ENCODE data around the gene APOBEC3C. TPM values are rescaled to one million over a fixed set of nuclear protein-coding genes. Genes with fewer than 3 reads are reported as not detected.
A peak's percentile ranks its signal among the peaks of the same experiment; 100 is the strongest.
"Not testable (repeated sequence)": the region's sequence is repeated elsewhere in the genome, so short reads cannot be mapped to it uniquely, and the experiment has no call there.

APOBEC3C gene
- polyA plus RNA-seq, 1 donor from 2014 or later, result 268 TPM

GRCh38 chr22:38996105-38996504, 18.0 kb upstream of the APOBEC3C start:
- H3K27ac Mint-ChIP-seq, result no peak overlapping the region
- H3K4me1 Mint-ChIP-seq, result peaks cover 0 to 15% (median 6%) of the 10 kb centered on the region in 3 donors
- H3K9me3 Mint-ChIP-seq, result peaks cover 0 to 5% (median 4%) of the 10 kb centered on the region in 3 donors
- H3K36me3 Mint-ChIP-seq, result peaks cover 3% of the 10 kb centered on the region
- no peak overlapping the region for H3K4me3 Mint-ChIP-seq
- H3K27me3 Mint-ChIP-seq, result peaks cover 14% of the 10 kb centered on the region

GRCh38 chr22:38997518-38997917, 16.5 kb upstream of the APOBEC3C start:
- Mint-ChIP-seq H3K36me3 (peaks cover 3% of the 10 kb centered on the region), H3K27ac (no peak overlapping the region), H3K27me3 (peaks cover 14% of the 10 kb centered on the region)

GRCh38 chr22:39003165-39003638, 10.9 kb upstream of the APOBEC3C start:
- peak overlapping the region; percentile 35 to 48 (median 39) for H3K27ac Mint-ChIP-seq
- H3K9me3 Mint-ChIP-seq, result peaks cover 0 to 2% (median under 1%) of the 10 kb centered on the region in 3 donors
- H3K27me3 Mint-ChIP-seq, result peaks cover 2% of the 10 kb centered on the region
- no peaks in the 10 kb centered on the region for H3K36me3 Mint-ChIP-seq
- H3K4me3 Mint-ChIP-seq, result peak overlapping the region in 1 of 4 donors; percentile 90
- H3K4me1 Mint-ChIP-seq, result peaks cover 9 to 19% (median 11%) of the 10 kb centered on the region in 3 donors

More at GRCh38 chr22:38997518-38997917, 16.5 kb upstream of the APOBEC3C start:
- Mint-ChIP-seq H3K9me3 (peaks cover 0 to 5% (median 4%) of the 10 kb centered on the region in 3 donors), H3K4me1 (peaks cover 0 to 15% (median 6%) of the 10 kb centered on the region in 3 donors), H3K4me3 (no peak overlapping the region)

GRCh38 chr22:39007177-39007576, 6.9 kb upstream of the APOBEC3C start:
- Mint-ChIP-seq H3K4me3 (peak overlapping the region in 1 of 4 donors; percentile 45), H3K27me3 (no peaks in the 10 kb centered on the region), H3K36me3 (no peaks in the 10 kb centered on the region), H3K27ac (peak overlapping the region in 1 of 3 donors; percentile 59), H3K4me1 (peaks cover 9 to 22% (median 15%) of the 10 kb centered on the region in 3 donors), H3K9me3 (no peaks in the 10 kb centered on the region)

GRCh38 chr22:39008271-39008850, 5.7 kb upstream of the APOBEC3C start:
- peak overlapping the region in 1 of 4 donors; percentile 45 for H3K4me3 Mint-ChIP-seq
- H3K9me3 Mint-ChIP-seq, H3K36me3 Mint-ChIP-seq, H3K27me3 Mint-ChIP-seq, H3K27ac Mint-ChIP-seq: not testable (repeated sequence)
- peaks cover 4 to 19% (median 15%) of the 10 kb centered on the region in 3 donors for H3K4me1 Mint-ChIP-seq

- peak overlapping the region in 1 of 4 donors; percentile 11 for H3K4me3 Mint-ChIP-seq
- H3K4me1 Mint-ChIP-seq, result peaks cover 12 to 28% (median 17%) of the 10 kb centered on the region in 3 donors
- H3K9me3 Mint-ChIP-seq, result no peaks in the 10 kb centered on the region
These were observed 3.1 kb upstream of the APOBEC3C start for GRCh38 chr22:39010946-39011345.

GRCh38 chr22:39012533-39013511, 1.2 kb upstream of the APOBEC3C start:
- H3K4me3 Mint-ChIP-seq, result peak overlapping the region; percentile 49 to 87 (median 66)
- peaks cover 3% of the 10 kb centered on the region for H3K36me3 Mint-ChIP-seq
- H3K27ac Mint-ChIP-seq, result peak overlapping the region; percentile 21 to 93 (median 31)
- no peaks in the 10 kb centered on the region for H3K9me3 Mint-ChIP-seq
- peaks cover 16 to 25% (median 23%) of the 10 kb centered on the region in 3 donors for H3K4me1 Mint-ChIP-seq
- H3K27me3 Mint-ChIP-seq, result no peaks in the 10 kb centered on the region

More at GRCh38 chr22:39010946-39011345, 3.1 kb upstream of the APOBEC3C start:
- H3K36me3 Mint-ChIP-seq, result no peaks in the 10 kb centered on the region
- peak overlapping the region in 2 of 3 donors; percentile 67 to 76 for H3K27ac Mint-ChIP-seq
- H3K27me3 Mint-ChIP-seq, result no peaks in the 10 kb centered on the region

GRCh38 chr22:39013561-39013941, 506 bp upstream of the APOBEC3C start:
- Mint-ChIP-seq H3K27ac (peak overlapping the region; percentile 76 to 95 (median 84)), H3K4me3 (peak overlapping the region; percentile 96 to 99 (median 98)), H3K4me1 (peaks cover 16 to 22% (median 18%) of the 10 kb centered on the region in 3 donors)
- H3K36me3 Mint-ChIP-seq, H3K9me3 Mint-ChIP-seq, H3K27me3 Mint-ChIP-seq: not testable (repeated sequence)

GRCh38 chr22:39014723-39015121, 665 bp downstream of the APOBEC3C start:
- H3K4me1 Mint-ChIP-seq, result peaks cover 16 to 22% (median 22%) of the 10 kb centered on the region in 3 donors
- H3K27ac Mint-ChIP-seq, result peak overlapping the region; percentile 76 to 95 (median 84)

GRCh38 chr22:39016592-39016991, 2.5 kb downstream of the APOBEC3C start:
- Mint-ChIP-seq H3K27me3 (no peaks in the 10 kb centered on the region), H3K36me3 (peaks cover 6% of the 10 kb centered on the region), H3K4me1 (peaks cover 23 to 25% (median 24%) of the 10 kb centered on the region in 3 donors), H3K4me3 (peak overlapping the region in 2 of 4 donors; percentile 63 to 67), H3K27ac (peak overlapping the region in 1 of 3 donors; percentile 16), H3K9me3 (no peaks in the 10 kb centered on the region)

More at GRCh38 chr22:39014723-39015121, 665 bp downstream of the APOBEC3C start:
- not testable (repeated sequence) for H3K9me3 Mint-ChIP-seq, H3K36me3 Mint-ChIP-seq, H3K27me3 Mint-ChIP-seq
- peak overlapping the region; percentile 96 to 99 (median 98) for H3K4me3 Mint-ChIP-seq

- Mint-ChIP-seq H3K27me3 (no peaks in the 10 kb centered on the region), H3K4me3 (peak overlapping the region in 3 of 4 donors; percentile 8 to 60 (median 22)), H3K27ac (peak overlapping the region in 2 of 3 donors; percentile 53 to 64), H3K4me1 (peaks cover 22 to 30% (median 29%) of the 10 kb centered on the region in 3 donors), H3K9me3 (no peaks in the 10 kb centered on the region), H3K36me3 (peaks cover 6% of the 10 kb centered on the region)
These were observed 3.7 kb downstream of the APOBEC3C start for GRCh38 chr22:39017596-39018365.

GRCh38 chr22:39020021-39020651, 6.1 kb downstream of the APOBEC3C start:
- H3K36me3 Mint-ChIP-seq, result not testable (repeated sequence)

GRCh38 chr22:39021552-39022250, 7.6 kb downstream of the APOBEC3C start:
- no peaks in the 10 kb centered on the region for H3K27me3 Mint-ChIP-seq

More at GRCh38 chr22:39020021-39020651, 6.1 kb downstream of the APOBEC3C start:
- H3K4me3 Mint-ChIP-seq, result peak overlapping the region; percentile 77 to 99 (median 96)
- peaks cover 10 to 35% (median 31%) of the 10 kb centered on the region in 3 donors for H3K4me1 Mint-ChIP-seq
- not testable (repeated sequence) for H3K27me3 Mint-ChIP-seq, H3K9me3 Mint-ChIP-seq
- H3K27ac Mint-ChIP-seq, result peak overlapping the region; percentile 64 to 96 (median 95)

More at GRCh38 chr22:39021552-39022250, 7.6 kb downstream of the APOBEC3C start:
- Mint-ChIP-seq H3K9me3 (no peaks in the 10 kb centered on the region), H3K36me3 (peaks cover 6% of the 10 kb centered on the region), H3K4me3 (peak overlapping the region; percentile 92 to 99 (median 96)), H3K27ac (peak overlapping the region; percentile 64 to 96 (median 95)), H3K4me1 (peaks cover 10 to 30% (median 29%) of the 10 kb centered on the region in 3 donors)
